Hematopoietic multipotent progenitor cell treated with erythropoietin and hydrocortisone succinate and interleukin-3 and kit ligand, for 8 days (in vitro differentiated cells): ENCODE data around the gene SEC24A.
"Not testable (repeated sequence)": the region's sequence is repeated elsewhere in the genome, so short reads cannot be mapped to it uniquely, and the experiment has no call there.

ENCODE experiments used
- DNase-seq: peaks from one replicate; pipeline ENCODE4 v3.0.0-alpha.2; 2015

Gene SEC24A

DNA sequence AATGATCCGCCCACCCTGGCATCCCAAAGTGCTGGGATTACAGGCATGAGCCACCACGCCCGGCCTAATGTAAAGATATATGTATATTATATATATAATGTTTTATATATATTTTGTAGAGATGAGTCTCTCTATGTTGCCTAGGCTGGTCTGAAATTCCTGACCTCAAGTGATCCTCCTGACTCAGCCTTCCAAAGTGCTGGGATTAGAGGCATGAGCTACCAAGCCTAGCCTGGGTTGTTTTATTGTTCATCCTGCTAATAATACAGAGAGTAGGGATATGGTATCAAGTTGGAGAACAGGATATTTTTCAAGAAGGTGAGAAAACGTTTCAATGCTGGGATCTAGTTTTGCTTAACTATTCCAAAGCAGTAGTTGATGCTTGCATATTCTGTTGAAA lies 2.9 kb downstream of the SEC24A start:
- DNase-seq = no peak

DNA sequence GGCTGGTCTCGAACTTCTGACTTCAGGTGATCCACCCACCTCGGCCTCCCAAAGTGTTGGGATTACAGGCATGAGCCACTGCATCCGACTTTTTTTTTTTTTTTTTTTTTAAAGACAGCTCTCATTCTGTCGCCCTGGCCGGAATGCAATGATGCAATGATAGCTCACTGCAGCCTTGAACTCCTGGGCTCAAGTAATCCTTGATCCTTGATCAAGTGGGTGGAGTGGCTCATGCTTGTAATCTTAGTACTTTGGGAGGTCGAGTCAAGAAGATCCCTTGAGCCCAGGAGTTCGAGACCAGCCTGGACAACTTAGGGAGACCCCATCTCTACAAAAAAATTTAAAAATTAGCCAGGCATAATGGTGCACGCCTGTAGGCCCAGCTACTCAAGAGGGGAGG lies 8.1 kb downstream of the SEC24A start:
- no peak for DNase-seq

DNA sequence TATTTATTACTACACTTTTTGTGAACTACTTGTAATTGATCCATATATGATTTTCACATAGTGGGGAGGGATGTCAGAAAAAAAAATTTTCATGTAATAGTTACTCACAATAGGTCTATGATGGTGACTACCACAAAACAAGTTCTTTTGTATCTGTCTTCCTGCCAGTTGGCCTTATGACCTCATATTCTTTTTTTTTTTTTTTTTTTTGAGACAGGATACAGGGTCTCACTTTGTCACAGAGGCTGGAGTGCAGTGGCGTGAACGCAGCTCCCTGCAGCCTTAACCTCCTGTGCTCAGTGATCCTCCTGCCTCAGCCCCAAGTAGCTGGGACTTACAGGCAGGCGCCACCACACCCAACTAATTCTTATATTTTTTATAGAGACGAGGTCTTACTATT lies 10.9 kb downstream of the SEC24A start:
- DNase-seq = no peak

DNA sequence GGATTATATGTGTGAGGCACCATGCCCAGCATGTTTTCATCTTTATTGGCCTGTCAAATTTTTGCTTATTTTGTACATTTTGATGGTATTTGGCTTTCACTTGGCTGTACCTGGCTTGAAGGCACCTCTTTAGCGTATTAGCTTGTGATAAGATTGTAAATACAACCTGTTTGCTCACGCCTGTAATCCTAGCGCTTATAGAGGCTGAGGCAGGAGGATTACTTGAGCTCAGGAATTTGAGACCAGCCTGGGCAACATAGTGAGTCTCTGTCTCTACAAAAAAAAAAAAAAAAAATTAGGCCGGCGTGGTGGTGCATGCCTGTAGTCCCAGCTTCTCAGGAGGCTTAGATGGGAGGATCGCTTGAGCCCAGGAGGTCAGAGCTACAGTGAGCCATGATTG lies 11.3 kb downstream of the SEC24A start:
- DNase-seq = no peak

DNA sequence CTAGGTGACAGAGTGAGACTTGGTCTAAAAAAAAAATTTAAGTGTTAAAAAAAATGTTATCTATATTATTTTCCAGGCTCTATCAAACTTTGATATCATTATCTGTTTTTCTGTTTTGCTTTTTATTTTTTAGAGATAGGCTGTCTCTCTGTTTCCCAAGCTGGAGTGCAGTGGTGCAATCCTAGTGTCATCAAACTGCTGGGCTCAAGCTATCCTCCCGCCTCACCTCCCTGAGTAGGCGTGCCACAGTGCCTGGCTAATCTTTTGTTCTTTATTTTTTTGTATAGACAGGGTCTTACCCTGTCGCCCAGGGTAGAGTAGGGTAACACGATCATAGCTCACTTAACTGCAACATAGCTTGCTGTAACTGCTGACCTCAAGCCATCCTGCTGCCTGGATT lies 14.4 kb downstream of the SEC24A start:
- no peak for DNase-seq

DNA sequence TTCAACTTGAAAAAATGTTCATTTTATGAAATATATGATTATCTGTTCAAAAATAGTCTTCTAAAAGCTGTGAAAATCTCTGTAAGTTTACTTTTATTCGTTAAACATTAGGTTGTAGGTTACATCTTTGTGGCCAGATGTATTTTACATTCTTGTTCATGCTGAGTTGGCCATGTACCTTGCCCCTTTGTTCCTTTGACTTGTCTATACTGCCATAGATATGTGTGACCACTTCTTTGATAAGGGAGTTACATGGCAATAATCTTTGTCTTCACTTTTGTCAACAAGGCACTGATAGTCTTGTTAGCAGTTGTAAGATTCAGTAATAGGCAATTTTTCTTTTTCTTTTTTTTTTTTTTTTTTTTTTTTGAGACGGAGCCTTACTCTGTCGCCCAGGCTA lies 15.9 kb downstream of the SEC24A start:
- DNase-seq = no peak

DNA sequence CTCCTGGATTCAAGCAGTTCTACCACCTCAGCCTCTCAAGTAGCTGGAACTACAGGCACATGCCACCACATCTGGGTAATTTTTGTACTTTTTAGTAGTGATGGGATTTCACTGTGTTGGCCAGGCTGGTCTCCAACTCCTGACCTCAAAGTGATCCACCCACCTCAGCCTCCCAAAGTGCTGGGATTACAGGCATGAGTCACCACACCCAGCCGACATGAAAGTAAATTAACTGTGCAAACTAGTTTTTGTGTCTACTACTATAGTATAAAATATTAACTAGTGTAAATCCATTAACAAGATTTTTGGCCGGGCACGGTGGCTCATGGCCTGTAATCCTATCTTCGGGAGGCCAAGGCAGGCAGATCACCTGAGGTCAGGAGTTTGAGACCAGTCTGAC lies 25.0 kb downstream of the SEC24A start:
- DNase-seq = not testable (repeated sequence)

DNA sequence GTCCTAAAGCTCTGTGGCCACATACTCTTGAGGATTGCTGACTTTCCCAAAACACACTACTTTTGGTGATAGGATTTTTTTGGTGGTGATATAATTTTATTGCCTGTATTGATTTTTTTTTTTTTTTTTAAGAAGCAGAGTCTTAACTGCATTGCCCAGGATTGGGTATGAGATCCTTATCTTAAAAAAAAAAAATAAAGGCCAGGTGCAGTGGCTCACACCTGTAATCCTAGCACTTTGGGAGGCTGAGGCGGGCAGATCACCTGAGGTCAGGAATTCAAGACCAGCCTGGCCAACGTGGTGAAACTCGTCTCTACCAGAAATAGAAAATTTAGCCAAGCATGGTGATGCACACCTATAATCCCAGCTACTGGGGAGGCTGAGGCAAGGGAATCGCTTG lies 28.8 kb downstream of the SEC24A start:
- not testable (repeated sequence) for DNase-seq

DNA sequence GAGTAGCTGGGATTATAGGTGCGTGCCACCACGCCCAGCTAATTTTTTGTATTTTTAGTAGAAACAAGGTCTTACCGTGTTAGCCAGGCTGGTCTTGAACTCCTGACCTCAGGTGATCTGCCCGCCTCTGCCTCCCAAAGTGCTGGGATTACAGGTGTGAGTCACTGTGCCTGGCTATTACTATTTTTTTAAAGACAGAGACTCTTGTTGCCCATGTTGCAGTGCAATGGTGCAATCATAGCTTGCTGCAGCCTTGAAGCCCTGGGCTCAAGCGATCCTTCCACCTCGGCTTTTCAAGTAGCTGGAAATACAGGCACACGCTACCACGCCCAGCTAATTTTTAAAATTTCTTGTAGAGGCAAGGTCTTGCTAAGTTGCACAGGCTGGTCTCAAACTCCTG lies 41.6 kb downstream of the SEC24A start:
- not testable (repeated sequence) for DNase-seq

DNA sequence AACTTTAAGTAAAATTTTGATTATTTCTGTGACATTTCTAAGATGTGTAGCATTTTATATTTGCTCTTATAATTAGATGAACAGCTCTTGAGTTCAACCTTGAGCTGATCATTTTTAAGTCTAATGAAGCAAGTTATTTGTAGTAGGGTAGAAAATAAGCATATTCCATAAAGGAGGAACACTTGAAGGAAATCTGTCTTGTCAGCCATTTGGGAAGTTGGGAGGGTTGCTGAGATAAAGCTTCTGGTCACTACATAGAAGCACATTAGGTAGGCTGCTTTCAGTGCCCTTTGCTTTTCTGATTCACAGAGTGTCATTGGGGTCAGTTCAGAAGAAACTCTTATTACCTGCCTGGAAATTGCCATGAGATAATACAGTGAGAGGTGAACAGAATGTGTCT lies 44.1 kb downstream of the SEC24A start:
- DNase-seq = no peak

DNA sequence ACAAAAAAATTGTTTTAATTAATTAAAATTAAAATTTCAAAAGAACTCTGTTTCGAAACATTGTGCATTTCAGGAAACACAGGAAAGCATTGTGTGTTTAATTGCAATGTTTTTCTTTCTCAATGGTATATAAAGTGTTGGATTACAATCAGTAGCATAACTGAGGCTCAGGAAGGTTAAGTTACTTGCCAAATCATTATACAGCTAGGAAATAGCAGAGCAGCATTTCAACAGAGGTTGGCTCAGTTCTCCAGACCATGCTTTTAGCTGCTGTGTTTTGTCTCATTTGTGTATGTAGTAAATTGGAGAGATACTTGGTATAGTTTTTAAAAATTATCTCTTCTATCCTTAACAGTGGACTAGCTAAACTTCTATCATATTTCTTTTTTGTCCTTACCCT lies 59.7 kb downstream of the SEC24A start:
- DNase-seq = no peak

DNA sequence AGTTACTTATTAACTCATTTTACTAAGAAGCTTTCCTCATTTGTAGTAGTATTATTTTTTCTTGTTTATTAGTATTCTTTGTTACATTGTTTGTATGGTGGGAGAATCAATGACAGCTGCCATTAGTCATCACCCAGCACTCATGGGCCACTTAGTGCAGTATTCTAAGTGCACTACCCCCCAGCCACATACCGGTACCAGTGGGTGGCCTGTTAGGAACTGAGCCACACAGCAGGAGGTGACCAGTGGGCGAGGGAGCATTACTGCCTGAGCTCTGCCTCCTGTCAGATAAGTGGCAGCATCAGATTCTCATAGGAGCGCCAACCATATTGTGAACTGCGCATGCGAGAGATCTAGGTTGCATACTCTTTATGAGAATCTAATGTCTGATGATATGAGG lies 65.5 kb downstream of the SEC24A start:
- DNase-seq = peak; percentile 8

DNA sequence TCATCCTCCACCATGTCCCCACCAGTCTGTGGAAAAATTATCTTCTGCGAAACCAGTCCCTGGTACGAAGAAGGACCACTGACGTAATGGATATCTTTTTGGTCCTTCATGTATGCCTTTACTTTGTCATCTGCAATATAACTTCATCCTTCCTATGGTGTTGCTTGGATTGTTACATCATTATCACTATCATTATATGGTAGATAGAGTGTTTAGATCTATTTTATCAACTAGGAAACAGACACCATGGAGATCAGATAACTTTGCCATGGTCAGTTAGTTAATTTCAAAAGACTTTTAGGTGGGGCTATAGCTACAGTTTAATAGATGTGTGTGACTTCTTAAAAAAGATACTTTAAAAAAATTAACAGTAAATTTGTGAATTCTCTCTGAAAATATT lies 66.0 kb downstream of the SEC24A start:
- DNase-seq = peak; percentile 27

DNA sequence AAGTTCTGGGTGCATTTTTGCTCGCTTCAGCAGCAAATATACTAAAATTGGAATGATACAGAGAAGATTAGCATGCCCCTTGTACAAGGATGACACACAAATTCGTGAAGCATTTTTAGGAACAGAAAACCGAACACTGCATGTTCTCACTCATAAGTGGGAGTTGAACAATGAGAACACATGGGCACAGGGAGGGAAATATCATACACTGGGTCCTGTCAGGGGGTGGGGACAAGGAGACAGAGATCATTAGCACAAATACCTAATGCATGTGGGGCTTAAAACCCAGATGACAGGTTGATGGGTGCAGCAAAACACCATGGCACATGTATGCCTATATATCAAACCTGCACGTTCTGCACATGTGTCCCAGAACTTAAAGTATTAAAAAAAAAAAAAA lies 66.9 kb downstream of the SEC24A start:
- not testable (repeated sequence) for DNase-seq

DNA sequence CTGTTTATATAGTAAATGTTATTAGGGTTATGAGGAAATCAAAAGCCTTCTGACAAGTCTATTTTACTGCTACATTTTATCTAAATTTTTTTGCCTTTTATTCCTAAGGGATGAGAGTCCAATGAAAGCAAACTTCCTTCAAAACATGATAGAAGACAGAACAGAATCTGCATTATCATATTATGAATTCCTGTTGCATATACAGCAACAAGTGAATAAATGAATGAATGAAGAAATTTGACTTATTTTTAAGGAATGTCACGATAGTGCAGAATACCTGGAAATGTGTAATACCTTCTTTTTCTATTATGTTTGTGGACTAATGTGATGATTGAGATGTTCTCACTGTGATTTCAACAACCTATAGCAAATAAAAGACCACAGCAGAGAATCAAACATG lies 76.3 kb downstream of the SEC24A start:
- no peak for DNase-seq

DNA sequence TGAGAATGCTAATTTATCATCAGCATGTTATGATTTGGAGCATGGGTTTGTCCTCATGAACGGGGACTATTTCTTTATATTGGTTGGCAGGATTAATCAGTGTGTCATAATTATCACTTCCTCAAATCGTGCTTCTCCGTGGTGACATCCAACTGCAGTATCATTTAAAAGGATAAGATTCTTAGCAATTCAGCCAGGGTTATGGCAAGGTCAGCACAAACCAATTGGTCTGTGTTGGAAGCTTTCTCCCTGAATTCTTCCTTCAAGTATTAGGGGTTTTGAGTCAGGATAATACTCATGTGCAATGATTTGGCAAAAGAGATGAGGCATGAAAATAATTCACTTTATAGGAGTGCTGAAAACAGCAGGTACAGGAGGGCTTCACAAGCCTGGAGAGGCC lies 84.2 kb downstream of the SEC24A start:
- DNase-seq = no peak

DNA sequence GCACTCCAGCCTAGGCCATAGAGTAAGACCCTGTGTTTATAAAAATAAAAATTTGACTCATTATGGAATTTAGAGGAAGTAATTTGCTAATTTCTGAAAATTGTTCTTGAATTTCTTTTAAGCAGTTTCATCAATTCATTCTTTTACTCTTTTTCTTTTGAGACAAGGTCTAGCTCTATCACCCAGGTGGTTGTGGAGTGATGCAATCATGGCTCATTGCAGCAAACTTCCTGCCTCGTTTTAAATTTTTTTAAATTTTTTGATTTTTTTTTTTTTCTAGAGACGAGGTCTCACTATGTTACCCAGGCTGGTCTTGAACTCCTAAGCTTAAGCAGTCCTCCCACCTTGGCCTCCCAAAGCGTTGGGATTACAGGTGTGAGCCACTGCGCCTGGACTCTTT lies 86.7 kb downstream of the SEC24A start:
- no peak for DNase-seq

DNA sequence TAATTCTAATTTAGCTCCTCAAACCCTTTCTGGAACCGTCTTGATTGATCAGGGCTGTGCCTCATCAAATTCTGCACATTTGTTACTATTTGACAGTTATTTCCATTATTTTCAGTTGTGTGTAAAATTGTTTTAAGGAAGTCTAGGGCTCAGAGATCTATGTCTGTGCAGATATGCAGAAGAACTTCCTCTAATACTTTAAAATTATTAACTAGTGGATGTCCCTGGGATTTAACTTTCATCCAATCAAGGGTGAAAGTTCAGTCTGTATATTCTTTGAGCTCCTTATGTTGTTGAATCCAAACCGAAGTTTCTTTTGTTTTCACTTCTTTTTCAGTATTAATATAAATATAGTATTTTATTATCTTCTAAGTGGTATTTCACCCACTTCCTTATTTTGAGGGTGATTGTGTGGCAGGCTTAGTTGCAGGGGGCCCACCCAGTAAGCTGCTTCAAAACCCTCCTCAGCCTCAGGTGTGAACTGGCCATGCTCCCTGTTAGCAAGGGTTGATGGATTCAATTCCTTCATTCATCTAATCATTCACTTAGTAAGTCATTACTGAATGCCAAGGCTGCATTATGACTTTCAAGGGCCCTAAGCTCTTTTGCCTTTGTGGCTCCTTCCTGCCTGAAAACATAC lies 87.7 kb downstream of the SEC24A start:
- peak; percentile 18 for DNase-seq

DNA sequence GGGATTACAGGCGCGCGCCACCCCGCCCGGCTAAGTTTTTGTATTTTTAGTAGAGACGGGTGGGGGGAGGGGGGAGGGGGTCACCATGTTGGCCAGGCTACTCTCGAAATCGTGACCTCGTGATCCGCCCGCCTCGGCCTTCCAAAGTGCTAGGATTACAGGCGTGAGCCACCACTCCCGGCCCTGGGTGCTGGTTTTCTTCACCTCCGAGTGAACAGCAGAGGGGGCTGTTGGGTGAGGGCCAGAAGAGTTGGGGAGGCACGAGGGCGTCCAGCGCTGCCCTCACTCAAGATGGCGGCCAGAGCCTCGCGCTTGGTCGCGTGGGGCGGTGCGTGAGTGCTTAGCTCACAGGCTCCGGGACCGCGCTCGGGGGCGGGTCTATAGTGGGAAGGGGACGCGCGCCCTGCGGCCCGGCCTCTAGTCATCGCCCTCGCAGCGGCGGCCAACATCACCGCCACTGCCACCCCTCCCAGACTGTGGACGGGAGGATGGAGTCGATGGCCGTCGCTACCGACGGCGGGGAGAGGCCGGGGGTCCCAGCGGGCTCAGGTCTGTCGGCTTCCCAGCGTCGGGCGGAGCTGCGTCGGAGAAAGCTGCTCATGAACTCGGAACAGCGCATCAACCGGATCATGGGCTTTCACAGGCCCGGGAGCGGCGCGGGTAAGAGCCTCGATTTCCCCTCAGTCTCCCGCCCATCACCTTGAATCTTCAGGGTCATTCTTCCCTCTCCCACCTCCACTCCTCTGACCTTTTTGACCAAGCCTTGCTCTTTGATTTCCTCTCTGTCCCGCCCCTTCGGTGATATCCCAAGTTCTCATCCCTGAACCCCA lies 89.8 kb downstream of the SEC24A start, which contains the start of gene CAMLG:
CAMLG (plus strand) TSS at position 416 of the 830 bp plus-strand sequence; CDS start at position 489, 73 bp downstream.
- DNase-seq = peak; percentile 98

DNA sequence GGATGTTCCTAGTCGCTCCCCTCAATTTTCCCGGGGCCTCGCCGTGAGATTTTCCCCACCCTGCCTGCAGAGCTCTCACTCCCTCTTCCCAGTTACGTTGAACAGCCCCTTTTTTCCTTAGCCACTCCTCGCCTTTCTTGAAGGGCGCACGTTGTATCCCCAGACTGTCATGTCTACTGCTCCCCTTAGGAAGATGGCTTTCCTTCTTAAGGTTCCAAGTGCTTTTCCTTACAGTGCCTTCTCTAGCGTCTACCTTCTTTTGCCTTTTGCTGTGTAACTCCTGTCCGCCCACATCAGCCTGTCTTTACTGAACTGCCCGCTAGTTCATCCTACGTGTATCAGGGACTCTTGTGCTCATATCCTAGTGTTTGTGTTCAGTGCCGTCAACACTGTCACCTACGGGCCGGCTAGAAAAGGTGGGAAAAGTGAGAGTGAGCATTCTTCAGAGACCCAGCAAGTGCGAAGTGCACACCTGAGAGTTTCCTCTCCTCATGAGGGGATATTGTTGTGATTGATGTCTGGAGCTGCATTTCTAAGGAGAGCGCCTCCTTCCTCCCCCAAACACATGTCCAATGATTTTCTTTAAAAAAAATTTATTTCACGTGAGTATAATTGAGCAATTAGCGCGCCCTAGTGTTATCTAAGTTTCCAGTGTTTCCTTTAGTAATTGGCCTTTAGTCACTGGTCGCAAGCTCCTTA lies 90.5 kb downstream of the SEC24A start:
- DNase-seq = peak; percentile 86

DNA sequence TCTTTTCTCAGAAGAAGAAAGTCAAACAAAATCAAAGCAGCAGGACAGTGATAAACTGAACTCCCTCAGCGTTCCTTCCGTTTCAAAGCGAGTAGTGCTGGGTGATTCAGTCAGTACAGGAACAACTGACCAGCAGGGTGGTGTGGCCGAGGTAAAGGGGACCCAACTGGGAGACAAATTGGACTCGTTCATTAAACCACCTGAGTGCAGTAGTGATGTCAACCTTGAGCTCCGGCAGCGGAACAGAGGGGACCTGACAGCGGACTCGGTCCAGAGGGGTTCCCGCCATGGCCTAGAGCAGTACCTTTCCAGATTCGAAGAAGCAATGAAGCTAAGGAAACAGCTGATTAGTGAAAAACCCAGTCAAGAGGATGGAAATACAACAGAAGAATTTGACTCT lies 92.5 kb downstream of the SEC24A start:
- no peak for DNase-seq

DNA sequence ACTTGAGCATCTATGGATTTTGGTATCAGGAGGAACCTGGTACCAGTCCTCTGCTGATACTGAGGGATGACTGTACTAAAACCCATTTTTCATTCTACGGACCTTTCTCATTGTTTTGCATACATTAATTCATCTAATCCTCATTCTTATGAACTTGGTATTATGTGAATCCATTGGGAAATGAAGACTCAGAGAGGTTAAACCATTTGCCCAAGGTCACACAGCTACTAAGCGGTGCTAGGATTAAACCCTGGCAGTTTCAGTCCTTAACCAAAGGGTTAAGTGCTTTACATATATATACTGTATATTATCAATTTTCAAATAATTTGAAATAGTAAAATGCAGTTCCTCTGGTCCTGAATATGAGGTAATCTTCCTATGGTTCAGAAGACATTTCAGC lies 93.5 kb downstream of the SEC24A start:
- no peak for DNase-seq

DNA sequence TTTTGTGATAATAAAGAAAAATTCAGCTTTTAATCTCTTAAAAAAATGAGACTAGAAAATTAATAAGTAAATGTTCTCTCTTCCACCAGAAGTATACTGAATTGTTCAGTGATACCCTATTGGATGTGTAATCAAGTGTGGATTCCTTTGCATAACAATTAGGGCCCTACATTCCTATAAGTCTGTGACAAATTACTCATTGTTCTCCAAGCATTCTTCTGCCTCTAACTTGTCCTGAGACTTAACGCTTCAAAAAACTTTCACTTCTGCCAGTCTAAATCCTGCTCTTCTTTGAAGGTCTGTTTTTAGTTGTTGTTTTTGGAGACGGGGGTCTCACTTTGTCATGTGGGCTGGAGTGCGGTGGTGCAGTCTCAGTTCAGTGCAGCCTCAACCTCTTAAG lies 100.8 kb downstream of the SEC24A start:
- no peak for DNase-seq

DNA sequence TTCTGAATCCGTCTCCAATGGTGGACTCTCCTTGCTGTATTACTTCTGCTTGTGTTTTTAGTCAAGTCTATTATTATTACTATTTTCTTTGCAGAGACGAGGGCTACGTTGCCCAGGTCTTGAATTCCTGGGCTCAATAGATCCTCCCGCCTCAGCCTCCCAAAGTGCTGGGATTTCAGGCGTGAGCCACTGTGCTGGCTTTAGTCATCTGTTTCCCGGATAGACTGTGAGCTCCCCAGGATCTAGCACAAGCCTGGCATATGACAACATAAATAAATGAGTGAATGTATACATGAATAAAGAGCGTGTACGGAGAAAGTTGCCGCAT lies 109.6 kb downstream of the SEC24A start:
- no peak for DNase-seq
